NCI-H526 (cell line): ENCODE data around the gene NOX4.
"Not testable (repeated sequence)": the region's sequence is repeated elsewhere in the genome, so short reads cannot be mapped to it uniquely, and the experiment has no call there.

Experiments used
- DNase-seq, 2 experiments: peaks; one replicate each; lab custom pipeline; 2025; lab: John Stamatoyannopoulos, UW

NOX4 gene

DNA sequence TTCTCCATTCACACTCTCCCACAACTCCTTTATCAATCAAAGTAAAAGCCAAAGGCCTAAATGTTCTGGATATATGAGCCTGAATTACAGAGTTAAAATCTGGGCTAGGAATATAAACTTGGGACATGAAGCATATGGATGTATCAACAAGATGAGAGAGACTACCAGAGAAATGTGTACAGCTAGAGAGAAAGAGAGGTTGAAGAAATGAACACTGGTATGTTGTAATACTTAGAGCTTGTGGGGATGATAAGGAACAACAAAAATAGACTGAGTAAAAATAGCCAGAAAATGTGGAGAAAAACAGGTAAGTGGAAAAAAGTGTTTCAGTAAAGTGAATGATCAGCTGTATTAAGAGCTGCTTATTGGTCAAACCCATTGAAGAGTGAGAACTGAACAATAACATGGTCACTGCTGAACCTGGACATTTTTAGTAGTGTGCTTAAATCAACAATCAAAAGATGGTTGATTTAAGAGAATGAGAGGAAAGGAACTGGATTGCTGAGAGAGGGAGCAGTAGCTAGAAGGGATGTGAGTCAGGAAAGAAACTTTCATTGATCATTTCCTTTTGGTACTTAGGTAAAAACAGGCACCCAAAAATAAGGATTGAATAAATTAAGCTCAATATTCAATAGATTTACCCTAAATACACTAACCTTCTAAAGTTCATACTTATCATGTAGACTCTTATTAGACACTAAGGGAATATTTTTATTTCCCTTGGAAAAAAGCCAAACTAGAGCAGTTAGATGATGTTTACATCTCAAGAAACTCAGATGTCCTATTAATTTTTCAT lies 111.0 kb downstream of the NOX4 start:
- not testable (repeated sequence) for DNase-seq

DNA sequence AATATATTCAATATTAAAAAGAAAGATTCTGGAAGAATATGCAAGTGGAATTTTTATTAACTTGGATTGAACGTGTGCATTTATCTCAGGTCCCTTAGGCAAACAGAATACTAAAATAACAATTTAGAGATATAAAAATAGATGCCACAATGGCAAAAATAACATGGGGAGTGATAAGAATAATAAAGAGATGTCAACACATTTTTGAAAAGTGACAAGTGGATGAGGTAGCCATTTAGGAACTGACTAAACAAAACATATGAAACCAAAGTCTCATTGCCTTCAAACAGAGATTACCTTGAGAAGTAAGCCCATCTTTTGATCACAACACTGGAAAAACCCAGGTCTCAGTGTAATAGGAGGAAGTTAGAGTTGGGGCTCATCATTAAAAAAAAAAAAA lies 112.2 kb downstream of the NOX4 start:
- DNase-seq = not testable (repeated sequence)

DNA sequence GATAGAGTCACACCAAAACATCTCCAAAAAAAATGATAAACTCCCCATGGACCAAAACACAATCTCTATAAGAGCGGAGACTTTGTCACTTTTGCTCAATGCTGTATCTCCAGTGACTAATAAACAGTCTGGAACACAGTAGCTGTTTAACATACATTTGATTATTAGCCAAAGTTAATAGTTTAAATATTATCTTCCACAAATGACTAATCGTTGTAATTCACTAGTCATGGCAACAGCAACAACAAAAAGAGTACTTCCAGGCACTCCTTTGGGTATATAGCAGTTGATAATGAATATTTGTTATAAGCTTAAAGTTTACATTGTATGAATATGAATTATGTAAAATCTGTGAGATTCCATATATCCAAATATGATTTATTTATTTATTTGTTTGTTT lies 121.8 kb downstream of the NOX4 start:
- not testable (repeated sequence) for DNase-seq

DNA sequence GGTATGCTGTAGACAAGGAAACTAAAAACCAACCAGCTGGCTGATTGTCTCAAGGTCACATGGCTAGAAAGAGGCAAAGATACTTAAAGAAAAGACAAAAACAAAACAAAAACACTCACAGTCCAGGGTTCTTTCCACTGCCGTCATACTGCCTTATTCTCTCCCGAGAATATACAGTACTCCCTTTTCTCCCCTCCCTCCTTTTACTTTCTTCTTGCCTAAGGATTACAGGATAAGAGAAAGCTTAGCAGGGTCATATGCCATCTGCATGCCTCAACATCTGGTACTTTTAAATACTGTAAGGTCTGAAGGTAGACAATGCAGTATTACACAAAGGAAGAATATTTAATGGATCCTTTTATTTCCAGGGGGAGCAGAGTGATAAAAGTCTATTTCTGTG lies 126.3 kb downstream of the NOX4 start:
- DNase-seq = not testable (repeated sequence)

DNA sequence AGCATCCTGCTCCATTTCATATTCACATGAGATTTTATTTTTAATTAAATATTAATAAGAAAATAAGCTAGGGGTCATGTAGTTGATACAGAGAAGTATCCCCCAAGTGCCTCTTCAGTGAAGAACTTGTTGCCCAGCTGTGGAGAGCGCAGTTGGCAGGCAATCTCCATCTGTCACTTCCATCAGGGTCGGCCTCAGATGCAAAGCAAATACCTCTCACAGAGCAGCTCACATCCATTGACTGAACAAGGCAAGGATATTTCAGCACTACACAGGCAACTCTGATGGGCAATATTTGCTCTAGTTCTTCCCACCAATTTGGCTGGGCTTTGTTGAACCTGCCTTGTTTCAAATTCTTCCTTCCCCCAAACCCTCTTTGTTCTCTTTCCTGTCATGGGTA lies 129.4 kb downstream of the NOX4 start:
- DNase-seq = no peak

DNA sequence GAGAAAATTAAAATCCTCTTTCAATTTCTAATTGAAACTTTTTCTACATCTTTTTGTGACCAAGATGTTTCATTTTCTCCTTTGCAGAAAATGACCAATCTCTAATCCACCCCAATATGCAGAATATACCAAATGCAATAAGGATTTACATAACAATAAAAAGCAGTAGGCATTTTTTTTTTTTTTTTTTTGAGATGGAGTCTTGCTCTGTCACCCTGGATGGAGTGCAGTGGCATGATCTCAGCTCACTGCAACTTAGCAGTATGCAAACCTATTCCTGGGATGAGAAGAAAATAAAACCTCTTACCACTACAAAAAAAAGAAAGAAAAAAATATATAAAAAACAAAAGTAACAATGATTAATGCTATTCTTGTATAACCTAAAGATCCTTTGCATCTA lies 132.0 kb downstream of the NOX4 start:
- not testable (repeated sequence) for DNase-seq

DNA sequence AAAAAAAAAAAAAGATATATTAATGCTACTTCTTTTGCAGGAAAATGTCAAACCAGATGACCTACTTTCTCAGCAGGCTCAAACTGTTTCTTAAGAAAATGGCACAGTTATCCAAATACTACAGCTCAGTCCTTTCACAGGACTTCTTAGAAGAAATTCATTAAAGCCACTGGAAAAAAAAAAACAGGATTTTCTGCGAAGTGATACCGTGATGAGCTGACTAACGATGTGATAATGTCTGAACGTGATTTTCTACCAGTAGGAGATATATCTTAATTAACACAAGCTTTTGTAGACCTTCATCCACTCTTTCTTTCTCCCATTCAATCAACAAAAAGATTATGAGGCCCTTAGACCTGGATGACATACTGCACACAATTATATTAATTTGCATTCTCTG lies 132.4 kb downstream of the NOX4 start:
- DNase-seq = no peak

DNA sequence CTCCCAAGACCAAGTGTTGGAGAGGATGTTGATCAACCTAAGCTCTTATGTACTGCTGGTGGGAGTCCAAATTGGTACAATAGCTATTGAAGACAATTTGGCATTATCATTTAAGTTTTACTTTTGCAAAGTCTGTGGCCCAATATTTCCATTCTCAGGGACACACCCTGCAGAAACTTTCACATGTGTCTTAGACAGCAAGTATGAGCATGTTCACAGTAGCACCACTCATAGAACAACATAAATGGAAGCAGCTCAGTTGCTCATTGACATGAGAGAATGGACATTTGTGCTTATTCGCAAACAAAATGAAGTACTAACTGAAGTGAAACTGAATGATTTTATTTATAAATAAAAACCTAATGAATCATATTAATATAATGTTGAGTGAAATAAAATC lies 135.5 kb downstream of the NOX4 start:
- no peak for DNase-seq

DNA sequence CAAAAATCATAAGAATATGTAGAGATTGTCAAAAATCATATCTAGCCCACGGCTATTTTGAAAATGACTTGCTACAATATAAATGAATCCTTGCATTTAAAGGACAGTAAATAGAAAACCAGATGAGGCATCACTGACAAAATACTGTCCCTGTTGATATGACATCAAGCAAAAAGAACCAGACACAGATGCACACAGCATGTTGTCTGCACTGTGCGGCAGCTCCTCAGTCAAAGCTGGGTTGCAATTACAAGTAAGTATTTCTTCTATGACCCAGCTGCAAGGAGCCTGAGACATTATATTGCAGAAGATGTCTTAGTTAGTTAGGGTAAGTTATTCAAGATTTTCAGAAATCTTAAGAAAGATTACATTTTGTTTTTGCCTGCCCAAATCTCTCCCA lies 136.7 kb downstream of the NOX4 start:
- DNase-seq = not testable (repeated sequence)

DNA sequence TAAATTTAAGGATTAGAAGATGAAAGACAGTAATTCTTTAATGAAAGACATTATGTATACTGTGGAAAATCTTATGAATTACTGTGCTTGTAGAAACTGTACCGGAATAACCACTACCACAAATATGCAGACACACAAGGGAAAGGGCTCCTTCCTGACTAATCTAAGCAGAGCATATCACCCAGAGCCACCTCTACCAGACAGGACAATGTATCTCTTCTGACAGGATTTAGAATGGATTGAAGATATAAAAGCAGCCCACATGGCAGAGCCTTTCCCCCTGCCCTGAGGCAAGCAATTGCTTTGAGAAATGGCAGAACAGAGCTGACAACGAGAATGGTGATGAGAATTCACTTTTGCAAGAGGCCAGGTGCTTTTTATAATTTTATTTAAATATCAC lies 144.1 kb downstream of the NOX4 start:
- no peak for DNase-seq

DNA sequence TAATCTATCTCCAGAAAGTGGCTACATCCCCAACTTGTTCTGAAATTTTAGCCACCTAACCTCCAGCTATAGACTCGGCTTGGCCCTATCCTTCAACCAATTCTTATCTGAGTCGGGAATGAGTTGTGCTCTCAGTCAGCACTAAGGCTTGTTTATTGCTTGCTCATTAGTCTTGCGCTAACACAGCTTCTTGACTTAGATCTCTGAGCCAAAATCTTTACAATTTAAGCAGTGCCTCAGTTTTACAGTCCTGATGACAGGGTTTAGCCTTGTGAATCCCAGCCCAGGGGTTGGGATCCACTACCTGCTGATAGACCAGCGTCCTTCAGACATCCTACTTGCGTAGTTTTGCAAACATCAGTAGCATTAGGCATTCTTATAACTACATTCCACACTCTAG lies 144.6 kb downstream of the NOX4 start:
- no peak for DNase-seq

DNA sequence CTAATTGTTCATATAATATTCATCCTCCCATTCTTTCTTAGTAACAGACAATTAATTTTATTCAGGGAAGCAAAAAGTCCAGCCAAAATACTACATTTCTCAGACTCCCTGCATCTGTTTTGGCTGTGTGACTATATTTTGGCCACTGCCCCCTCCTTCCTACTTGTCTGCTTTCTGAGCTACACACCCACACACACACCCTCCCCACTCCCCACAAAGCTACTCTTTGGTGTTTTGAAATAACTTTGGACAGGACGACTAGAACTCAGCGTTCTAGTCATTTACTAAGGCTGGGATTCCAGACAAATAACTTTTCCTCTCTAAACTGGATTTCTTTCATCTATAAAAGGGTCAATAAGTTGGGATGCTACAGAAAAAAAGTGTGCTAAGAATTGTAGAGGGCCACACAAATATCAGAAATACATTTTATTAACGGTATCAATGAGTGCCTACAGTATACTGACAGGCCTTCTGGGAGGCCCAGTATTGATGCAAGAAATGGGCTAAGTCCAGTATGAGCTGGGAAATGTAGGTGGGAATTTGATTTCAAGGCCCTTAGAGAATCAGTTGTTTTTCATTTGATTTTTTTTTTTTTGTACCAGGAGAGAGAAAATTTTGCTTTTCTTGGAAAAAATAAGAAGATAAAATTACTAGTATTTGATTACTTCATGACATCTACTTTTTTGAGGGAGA lies 148.1 kb downstream of the NOX4 start:
- not testable (repeated sequence) for DNase-seq

DNA sequence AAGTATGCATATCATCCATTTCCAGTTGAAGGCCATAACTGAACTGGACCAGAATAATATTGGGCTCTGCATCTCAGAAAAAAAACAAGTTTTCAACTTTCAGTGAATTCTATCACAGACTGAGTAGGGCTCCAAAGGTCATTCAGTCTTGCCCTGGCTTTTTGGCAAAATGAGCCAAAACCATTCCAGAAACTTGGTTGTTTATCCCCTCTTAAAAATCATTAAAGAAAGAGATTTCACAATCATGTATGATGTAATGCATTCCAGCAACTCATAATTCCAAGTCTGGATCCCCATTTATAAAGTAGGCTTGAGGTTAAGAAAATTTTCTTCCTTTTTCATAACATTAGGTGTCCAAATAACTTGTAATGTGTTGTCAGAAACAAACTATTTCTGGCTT lies 150.7 kb downstream of the NOX4 start:
- not testable (repeated sequence) for DNase-seq

DNA sequence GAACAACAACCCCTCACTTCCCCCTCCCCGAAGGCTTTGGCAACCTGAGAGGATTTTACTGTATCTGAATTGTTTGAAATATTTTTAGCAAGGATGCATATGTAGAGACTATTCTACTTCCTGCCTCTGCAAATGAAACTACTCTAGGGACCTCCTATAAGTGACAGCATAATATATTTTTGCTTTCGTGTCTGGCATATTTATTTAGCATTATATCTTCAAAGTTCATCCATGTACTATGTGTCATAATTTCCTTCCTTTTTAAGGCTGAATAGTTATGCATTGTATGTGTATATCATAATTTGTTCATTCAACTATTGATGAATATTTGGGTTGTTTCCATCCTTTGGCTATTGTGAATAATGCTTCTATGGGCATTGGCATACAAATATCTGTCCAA lies 153.1 kb downstream of the NOX4 start:
- not testable (repeated sequence) for DNase-seq

DNA sequence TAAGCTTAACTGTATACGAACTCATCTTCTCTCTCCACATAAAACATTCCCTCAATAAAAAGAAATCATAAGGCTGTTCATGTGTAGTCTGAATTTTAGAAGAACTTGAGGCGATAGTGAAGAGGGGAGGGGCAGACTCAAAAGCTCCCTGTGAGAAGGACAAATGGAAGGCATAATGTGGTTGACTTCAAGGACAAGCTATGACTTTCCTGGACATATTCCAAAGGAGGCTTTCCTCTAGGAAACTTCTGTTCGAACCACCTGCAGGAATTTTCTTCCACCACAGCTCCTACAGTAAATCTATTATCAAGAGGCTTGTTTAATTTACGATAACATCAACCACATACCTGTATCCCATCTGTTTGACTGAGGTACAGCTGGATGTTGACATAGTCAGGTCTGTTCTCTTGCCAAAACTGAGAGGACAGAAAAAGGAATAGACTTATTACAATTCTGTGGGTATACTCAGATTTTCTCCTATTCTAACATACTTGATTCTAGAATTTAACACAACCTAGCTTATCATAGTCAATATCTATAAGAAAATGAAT lies 154.0 kb downstream of the NOX4 start:
- not testable (repeated sequence) for DNase-seq

DNA sequence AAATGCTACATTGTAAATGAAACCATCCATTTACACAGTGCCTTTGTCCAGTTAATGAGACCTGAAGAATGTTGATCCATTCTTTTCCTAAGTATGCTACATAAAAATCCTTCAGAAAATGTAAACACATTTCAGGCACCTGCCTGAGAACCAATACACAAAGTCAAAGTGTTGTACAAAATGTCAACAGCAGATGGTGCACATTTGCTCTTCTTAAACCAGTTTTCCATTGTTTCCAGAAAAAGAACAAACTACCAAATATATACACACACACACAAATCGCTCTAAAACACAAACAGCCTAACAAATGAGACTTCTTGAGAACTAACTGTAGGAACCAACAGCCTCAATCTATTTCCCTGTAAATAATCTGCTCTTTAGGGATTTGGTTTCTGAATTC lies 157.5 kb downstream of the NOX4 start:
- peak in 1 of 2 experiments; percentile 6 for DNase-seq

DNA sequence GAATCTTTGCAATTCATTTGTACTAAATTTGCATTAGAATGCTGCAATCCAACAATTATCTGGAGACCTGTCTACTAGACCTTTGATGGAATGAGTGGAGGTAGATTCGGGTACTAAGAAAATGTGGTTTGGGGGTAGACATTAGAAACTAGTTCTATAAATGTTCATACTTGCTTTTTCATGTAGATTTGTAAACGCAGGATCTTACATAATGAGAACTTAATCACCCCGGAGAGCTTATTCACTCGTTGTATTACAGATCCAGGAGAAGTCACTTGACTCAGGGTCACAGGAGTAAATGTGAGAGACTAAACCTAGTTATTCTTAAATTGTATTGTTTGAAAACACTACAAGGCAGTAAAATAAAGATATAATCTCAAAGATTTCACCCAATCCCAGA lies 159.2 kb downstream of the NOX4 start:
- DNase-seq = not testable (repeated sequence)

DNA sequence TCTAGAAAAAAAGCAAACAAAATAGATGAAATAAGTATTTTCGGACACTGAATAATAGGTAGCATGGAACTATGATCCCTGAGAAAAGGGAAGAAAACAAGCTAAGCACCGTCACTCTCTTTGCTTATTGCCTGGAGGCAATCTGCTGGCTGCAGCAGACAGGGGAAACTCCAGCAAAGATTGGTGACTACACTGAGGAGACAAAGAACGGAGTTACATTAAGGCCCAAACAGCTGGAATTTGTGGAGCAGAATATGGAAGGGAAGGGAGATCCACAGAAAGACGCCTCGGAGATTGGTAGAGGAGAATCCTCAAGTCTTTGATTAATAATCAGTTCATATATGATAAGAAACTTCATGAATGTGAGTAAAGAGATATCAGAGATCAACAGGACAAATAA lies 163.3 kb downstream of the NOX4 start:
- no peak for DNase-seq

DNA sequence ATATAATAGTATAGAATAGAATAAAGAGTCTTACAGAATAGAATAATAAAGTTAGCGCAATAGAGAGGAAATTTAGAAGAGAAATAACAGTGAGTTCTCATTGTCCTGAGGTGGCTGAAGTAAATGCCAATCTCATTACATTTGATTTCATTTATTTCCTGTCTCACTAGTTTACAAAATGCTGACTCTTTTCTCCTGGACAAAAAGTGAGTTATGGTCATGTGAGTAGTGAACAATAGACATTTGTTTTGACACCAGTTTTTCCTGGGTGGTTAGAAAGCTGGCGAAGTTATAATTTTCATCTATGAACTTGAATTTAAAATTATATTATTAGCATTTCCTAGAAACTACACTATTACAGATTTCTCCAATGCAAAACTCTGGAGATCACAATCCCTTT lies 169.8 kb downstream of the NOX4 start:
- DNase-seq = no peak

DNA sequence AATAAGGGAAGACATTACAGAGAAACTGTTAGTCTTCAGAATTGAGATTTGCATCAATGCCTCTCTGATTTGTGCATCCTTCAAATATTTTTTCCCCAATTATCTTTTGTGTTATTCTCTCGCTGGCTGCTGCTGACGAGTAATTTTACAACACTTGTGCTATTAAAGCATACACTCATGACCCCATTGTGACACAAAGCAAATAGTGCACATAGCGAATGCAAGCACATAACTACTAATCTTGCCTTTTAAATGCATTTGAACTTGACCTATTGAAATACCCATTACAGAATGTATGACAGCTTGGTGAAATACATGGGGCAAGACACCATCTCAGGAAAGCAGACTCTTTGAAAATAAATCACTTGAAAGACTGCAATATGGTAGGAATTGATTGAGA lies 180.6 kb downstream of the NOX4 start:
- not testable (repeated sequence) for DNase-seq

DNA sequence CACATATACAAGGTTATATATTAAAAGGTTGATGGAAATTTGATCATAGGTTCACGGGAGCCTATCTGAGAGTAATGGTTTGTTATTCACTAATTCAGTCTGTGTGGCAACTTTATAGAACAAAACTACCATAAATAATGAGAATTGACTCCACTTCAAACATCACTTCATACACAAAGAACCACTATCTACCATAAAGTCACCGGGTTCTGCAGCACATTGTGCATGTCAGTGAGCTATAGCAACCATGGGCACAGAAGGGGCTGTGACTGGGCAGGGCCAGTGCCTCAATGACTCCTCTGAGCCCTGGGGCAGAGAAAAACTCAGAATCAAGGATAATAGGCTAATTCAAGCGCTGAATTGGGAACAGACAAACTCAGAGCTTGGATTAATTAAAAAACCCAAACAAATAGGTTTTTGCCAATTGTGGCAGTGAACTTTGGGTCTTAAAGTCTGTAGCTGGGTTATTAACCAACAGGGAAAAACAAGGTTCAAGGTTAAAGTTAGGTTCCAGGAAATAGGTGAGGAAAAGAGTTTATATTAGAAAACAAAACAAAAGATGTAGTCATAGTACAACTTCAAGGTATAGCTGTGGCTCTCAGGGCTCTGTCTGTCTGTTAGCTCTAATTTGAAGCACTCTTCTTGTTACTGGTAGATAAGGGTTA lies 181.7 kb downstream of the NOX4 start:
- not testable (repeated sequence) for DNase-seq

DNA sequence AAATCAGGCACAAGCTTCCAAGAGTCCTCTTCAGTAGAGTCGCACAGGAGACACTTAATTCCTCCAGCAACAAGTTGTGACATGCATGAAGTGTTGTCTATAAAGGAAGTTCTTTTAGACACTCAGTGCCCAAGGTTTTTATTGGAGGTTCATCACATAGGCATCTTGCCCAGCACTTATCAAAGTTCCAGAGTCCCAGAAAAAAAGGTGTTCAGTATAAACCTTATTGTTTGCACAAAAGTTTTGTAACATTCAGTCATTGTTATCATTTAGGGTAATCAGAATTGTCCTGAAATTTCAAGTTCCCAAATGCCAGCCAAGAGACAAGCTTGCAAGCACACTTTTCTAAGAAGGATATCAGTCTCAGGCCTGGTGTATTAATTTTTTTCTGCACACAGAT lies 182.9 kb downstream of the NOX4 start:
- DNase-seq = not testable (repeated sequence)

DNA sequence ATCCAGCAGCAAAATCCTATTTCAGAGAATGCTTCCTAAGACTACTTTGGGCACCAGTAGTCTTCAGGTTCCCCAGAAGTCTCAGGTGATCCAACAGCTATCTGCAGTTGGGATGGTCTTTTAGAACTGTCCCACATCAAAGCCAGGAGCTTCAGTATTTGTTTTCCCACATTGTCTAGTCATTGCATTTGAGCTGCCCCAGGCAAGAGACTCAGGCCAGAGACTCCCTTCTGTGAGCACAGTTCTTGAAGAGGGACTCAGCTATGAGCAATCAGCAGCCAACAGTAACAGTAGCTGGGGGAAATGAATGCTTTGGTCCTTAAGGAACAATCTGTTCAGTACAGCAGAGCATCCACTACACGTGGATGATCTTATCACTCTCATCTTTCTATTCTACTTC lies 188.1 kb downstream of the NOX4 start:
- not testable (repeated sequence) for DNase-seq
